A204.1 (cell line): ENCODE results near the gene RNF32.
"Not testable (repeated sequence)": the region's sequence is repeated elsewhere in the genome, so short reads cannot be mapped to it uniquely, and the experiment has no call there.

ENCODE experiments used
- FAIRE-seq: peaks from 2 replicates; lab custom pipeline; 2012; peaks lifted over from hg19 to GRCh38; lab: Jason Lieb, UNC

RNF32 gene

GRCh38 chr7:156676263-156676662 is 35.7 kb downstream of the RNF32 start:
- no peak for FAIRE-seq

GRCh38 chr7:156677374-156678054 is 36.9 kb downstream of the RNF32 start:
- FAIRE-seq = no peak

- no peak for FAIRE-seq
Measured at GRCh38 chr7:156680281-156680680, 39.7 kb downstream of the RNF32 start.

- FAIRE-seq = no peak
Measured at GRCh38 chr7:156682928-156683327, 42.4 kb downstream of the RNF32 start.

- FAIRE-seq = no peak
Measured at GRCh38 chr7:156684251-156684650, 43.7 kb downstream of the RNF32 start.

GRCh38 chr7:156684661-156685060 is 44.1 kb downstream of the RNF32 start:
- no peak for FAIRE-seq

GRCh38 chr7:156691764-156692163 is 51.2 kb downstream of the RNF32 start:
- FAIRE-seq = no peak

- FAIRE-seq = no peak
Measured at GRCh38 chr7:156692849-156693248, 52.3 kb downstream of the RNF32 start.

GRCh38 chr7:156693627-156694026 is 53.1 kb downstream of the RNF32 start:
- FAIRE-seq = no peak

GRCh38 chr7:156697283-156697682 is 56.7 kb downstream of the RNF32 start:
- not testable (repeated sequence) for FAIRE-seq

- FAIRE-seq = not testable (repeated sequence)
Measured at GRCh38 chr7:156698512-156698911, 57.9 kb downstream of the RNF32 start.

GRCh38 chr7:156701787-156702186 is 61.2 kb downstream of the RNF32 start:
- FAIRE-seq = not testable (repeated sequence)

- no peak for FAIRE-seq
Measured at GRCh38 chr7:156702399-156702798, 61.8 kb downstream of the RNF32 start.

GRCh38 chr7:156703209-156703608 is 62.6 kb downstream of the RNF32 start:
- FAIRE-seq = no peak

GRCh38 chr7:156703773-156704482 is 63.4 kb downstream of the RNF32 start:
- FAIRE-seq = no peak

GRCh38 chr7:156722043-156722826 is 81.7 kb downstream of the RNF32 start:
- FAIRE-seq = peak; percentile 3

- FAIRE-seq = no peak
Measured at GRCh38 chr7:156725073-156725472, 84.5 kb downstream of the RNF32 start.

- FAIRE-seq = no peak
Measured at GRCh38 chr7:156725936-156726335, 85.4 kb downstream of the RNF32 start.
